ENCODE data around the gene SLC24A3.

DNA sequence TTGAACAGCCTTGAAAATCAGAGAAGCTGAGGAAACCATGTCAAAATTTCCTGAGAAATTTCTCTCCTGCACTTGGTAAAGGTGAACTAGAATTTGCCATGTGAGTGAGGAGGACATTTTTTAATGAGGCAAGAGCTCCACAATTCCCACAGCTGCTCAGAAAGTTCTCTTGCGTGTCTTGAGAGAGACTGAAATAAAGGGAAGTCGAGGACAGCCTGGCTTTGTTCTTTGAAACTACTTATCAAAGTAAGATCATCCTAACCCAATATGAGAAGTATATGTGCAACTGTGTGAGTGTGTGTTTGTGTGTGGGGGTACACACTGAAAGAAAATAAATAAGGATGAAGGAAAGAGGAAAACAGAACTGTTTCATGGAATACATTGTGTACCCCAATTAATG, 163.4 kb downstream of the SLC24A3 start:
- TF ChIP-seq, protein P1, sequence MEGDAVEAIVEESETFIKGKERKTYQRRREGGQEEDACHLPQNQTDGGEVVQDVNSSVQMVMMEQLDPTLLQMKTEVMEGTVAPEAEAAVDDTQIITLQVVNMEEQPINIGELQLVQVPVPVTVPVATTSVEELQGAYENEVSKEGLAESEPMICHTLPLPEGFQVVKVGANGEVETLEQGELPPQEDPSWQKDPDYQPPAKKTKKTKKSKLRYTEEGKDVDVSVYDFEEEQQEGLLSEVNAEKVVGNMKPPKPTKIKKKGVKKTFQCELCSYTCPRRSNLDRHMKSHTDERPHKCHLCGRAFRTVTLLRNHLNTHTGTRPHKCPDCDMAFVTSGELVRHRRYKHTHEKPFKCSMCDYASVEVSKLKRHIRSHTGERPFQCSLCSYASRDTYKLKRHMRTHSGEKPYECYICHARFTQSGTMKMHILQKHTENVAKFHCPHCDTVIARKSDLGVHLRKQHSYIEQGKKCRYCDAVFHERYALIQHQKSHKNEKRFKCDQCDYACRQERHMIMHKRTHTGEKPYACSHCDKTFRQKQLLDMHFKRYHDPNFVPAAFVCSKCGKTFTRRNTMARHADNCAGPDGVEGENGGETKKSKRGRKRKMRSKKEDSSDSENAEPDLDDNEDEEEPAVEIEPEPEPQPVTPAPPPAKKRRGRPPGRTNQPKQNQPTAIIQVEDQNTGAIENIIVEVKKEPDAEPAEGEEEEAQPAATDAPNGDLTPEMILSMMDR (IDR thresholded peaks at IDR 0.05; ENCODE audit: low read depth, low read length), result no peak
- TF ChIP-seq POLR2A (IDR thresholded peaks at IDR 0.05; ENCODE audit: extremely low read depth, insufficient read length), result no peak
- TF ChIP-seq, protein P2, sequence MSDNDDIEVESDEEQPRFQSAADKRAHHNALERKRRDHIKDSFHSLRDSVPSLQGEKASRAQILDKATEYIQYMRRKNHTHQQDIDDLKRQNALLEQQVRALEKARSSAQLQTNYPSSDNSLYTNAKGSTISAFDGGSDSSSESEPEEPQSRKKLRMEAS (IDR thresholded peaks at IDR 0.05; ENCODE audit: low read depth, low read length), result no peak

Data from NB4 (cell line).